Esophagus (tissue), 2 donors: ENCODE measurements around the gene SLIT1. TPM values are rescaled to one million over a fixed set of nuclear protein-coding genes. Genes with fewer than 3 reads are reported as not detected.
"Not testable (repeated sequence)": the region's sequence is repeated elsewhere in the genome, so short reads cannot be mapped to it uniquely, and the experiment has no call there.

Experiments used
- H3K27ac ChIP-seq, 2 donors: one replicate each; pipeline ENCODE4 v1.5.1; 2013; ENCODE audit warnings: low read depth in 2 of 2, mild to moderate bottlenecking in 2 of 2, inconsistent platforms in 1 of 2, low read length in 1 of 2, moderate library complexity in 1 of 2
- H3K27me3 ChIP-seq, 2 donors: one replicate each; pipeline ENCODE4 v1.6.1; 2013; ENCODE audit warnings: low read length in 2 of 2, control low read depth in 1 of 2, mild to moderate bottlenecking in 1 of 2; ENCODE audit not compliant: insufficient read depth in 2 of 2, control insufficient read depth in 1 of 2
- H3K36me3 ChIP-seq, 2 donors: one replicate each; pipeline ENCODE4 v1.6.1; 2013; ENCODE audit warnings: low read length in 1 of 2; ENCODE audit not compliant: control insufficient read depth in 2 of 2, insufficient read depth in 2 of 2
- H3K4me1 ChIP-seq, 2 donors: one replicate each; pipeline ENCODE4 v1.6.1; 2013; ENCODE audit warnings: low read length in 1 of 2; ENCODE audit not compliant: control insufficient read depth in 2 of 2, insufficient read depth in 2 of 2
- H3K4me3 ChIP-seq, 2 donors: one replicate each; pipeline ENCODE4 v1.5.1; 2013; ENCODE audit warnings: low read length in 2 of 2, mild to moderate bottlenecking in 2 of 2, low read depth in 1 of 2, moderate library complexity in 1 of 2
- H3K9me3 ChIP-seq, 2 donors: one replicate each; pipeline ENCODE4 v1.6.1; 2013; ENCODE audit warnings: mild to moderate bottlenecking in 2 of 2, low read depth in 1 of 2, low read length in 1 of 2, moderate library complexity in 1 of 2; ENCODE audit not compliant: control insufficient read depth in 2 of 2, insufficient read depth in 1 of 2
- WGBS, 2 donors: extraction: QIAGEN DNeasy Blood & Tissue Kit; methylation state at CpG; one replicate each; pipeline ENCODE4 v1.1.7; 2013; 5-methylcytosine and 5-hydroxymethylcytosine counted together
- polyA plus RNA-seq, 2 donors: library from polyadenylated mRNA; stranded (reverse); fragments of 200-250 nt; gene quantifications; one replicate each; pipeline ENCODE4 v1.2.3, GENCODE V29; 2013
- donor health status: healthy with polysubstance abuse.
- donor health status: Bipolar disorder and iron deficiency.

Gene SLIT1
- polyA plus RNA-seq, 2 donors, result 0.02 TPM

DNA sequence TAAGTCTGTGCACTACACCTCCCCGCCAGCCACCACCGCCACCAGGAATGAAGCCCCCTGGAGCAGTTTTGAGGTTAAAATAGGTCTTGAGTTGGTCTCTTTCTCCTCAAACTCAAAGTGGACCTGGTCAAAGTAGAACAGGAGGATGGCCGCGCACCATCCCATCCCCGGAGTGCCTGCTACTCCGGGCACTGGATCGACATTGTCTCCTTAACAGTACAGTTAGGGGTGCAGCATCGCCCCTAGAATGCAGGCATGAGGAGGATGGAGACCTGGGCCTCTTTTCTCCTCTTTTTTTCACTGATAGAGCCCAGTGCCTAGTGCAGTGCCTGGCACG is 145.5 kb downstream of the SLIT1 start:
- Histone ChIP-seq H3K9me3 (peaks cover 0 to 2% of the 10 kb centered on the region in 2 donors), H3K4me1 (peaks cover 0 to 4% of the 10 kb centered on the region in 2 donors), H3K27me3 (no peaks in the 10 kb centered on the region), H3K36me3 (no peaks in the 10 kb centered on the region), H3K4me3 (no peak overlapping the region), H3K27ac (no peak overlapping the region)
- 98% methylated on average over 9 of the region's 9 CpGs for WGBS, 2 donors

DNA sequence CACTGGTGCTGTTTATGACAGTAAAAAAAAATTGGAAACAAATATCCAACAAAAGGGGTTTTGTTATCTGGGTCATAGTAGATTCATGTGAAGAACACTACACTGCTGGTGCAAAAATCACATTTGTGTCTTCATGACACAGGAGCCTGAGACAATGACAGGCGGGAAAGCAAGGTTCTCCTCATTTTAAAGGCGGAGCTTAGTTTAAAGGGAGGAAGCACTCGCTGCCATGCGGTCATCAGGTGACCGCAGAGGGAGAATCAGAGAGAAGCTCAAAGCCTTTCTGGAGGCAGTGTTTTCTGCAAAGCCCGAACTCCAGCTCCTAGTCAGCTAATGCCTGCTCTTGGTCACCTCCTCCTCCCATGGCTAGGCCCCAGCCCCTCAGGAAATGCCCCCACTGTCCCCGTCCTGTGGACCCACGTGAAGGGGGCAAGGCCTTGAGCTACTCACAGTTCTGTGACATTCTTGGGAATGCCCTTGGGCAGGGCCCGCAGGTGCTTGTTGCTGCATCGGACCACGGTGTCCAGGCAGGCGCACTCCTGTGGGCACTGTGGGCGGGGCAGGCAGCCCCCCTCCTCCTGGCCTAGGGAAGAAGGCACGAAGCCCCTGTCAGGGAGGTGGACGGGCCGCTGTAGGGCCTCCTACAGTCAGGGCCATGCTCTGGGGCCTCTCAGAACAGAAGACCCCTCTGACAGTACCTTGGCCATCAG is 146.1 kb downstream of the SLIT1 start:
- WGBS, 2 donors, result 83 to 84% methylated on average over 16 of the region's 16 CpGs
- Histone ChIP-seq H3K9me3 (no peaks in the 10 kb centered on the region), H3K27ac (no peak overlapping the region), H3K27me3 (no peaks in the 10 kb centered on the region), H3K36me3 (no peaks in the 10 kb centered on the region), H3K4me1 (peaks cover 0 to 4% of the 10 kb centered on the region in 2 donors), H3K4me3 (no peak overlapping the region)

DNA sequence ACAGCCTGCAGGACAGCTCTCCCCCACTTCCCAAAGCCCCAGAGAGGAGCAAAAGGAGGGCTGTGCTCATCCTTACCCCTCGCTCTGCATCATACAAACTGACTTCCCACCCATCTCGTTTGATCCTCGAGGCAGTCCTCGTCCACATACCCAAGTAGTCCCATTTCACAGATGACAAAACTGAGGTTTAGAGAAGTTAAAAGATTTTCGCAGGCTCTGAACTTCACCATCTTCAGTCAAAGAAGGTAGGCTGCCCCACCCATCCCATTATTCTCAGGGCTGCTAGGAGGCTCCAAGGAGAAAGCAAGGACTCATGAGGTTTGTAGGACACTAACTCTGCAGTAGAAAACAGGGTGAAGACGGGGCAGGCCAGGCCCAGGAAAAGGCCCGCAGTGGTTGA is 147.1 kb downstream of the SLIT1 start:
- H3K9me3 ChIP-seq, result no peaks in the 10 kb centered on the region
- H3K27ac ChIP-seq, result no peak overlapping the region
- no peaks in the 10 kb centered on the region for H3K27me3 ChIP-seq
- H3K36me3 ChIP-seq, result no peaks in the 10 kb centered on the region
- H3K4me1 ChIP-seq, result peaks cover 0 to 4% of the 10 kb centered on the region in 2 donors
- 90% methylated on average over 7 of the region's 7 CpGs for WGBS, 2 donors
- no peak overlapping the region for H3K4me3 ChIP-seq

DNA sequence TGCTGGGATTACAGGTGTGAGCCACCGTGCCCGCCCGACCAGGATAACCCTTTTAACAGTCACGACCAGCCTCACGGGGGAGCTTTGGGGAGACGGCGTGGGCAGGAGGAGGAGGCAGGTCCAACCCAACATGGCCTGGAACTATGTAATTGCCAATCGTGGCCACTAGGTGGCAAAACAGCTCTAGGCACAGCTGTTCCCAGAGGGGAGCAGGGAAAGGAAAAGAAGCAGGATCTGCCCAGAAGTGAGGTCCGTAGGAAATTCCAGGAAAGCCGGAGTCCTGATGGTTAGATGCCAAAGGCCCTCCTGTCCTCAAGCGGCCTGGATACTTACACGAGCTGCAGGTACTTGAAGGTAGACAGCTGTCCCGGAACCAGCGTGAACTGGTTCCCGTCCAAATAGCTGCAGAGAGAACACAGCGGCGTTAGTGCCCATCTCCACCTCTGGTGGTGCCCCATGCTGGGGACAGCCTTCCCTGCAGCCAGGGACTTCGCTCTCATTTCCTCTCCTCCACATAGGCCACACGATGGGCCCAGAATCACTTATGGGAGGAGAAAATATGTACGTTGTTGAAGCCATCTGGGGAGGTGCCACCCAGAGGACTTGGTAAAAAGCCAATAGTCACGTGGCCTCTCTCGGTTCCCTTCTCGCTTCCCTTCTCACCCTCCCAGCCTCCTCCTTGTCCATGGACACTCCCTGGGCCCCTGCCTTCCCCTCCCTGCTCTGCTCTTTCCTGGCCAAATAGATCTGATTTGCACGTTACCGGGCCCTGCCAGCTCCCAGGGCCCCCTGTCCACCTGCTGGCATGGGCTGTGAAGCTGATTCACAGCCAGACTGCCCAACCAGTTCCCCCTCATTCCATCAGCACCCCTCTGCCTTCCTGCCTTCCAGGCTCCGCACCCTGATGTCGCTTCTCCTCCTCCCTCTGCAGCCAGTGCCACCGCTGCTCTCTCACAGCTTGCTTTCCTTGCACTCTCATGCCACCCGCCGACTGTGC is 148.1 kb downstream of the SLIT1 start:
- peaks cover 0 to 4% of the 10 kb centered on the region in 2 donors for H3K4me1 ChIP-seq
- H3K36me3 ChIP-seq, result no peaks in the 10 kb centered on the region
- H3K27ac ChIP-seq, result no peak overlapping the region
- no peaks in the 10 kb centered on the region for H3K9me3 ChIP-seq
- WGBS, 2 donors, result 16 to 18% methylated on average over 30 of the region's 30 CpGs
- no peaks in the 10 kb centered on the region for H3K27me3 ChIP-seq
- H3K4me3 ChIP-seq, result peak overlapping the region; percentile 13 to 46

DNA sequence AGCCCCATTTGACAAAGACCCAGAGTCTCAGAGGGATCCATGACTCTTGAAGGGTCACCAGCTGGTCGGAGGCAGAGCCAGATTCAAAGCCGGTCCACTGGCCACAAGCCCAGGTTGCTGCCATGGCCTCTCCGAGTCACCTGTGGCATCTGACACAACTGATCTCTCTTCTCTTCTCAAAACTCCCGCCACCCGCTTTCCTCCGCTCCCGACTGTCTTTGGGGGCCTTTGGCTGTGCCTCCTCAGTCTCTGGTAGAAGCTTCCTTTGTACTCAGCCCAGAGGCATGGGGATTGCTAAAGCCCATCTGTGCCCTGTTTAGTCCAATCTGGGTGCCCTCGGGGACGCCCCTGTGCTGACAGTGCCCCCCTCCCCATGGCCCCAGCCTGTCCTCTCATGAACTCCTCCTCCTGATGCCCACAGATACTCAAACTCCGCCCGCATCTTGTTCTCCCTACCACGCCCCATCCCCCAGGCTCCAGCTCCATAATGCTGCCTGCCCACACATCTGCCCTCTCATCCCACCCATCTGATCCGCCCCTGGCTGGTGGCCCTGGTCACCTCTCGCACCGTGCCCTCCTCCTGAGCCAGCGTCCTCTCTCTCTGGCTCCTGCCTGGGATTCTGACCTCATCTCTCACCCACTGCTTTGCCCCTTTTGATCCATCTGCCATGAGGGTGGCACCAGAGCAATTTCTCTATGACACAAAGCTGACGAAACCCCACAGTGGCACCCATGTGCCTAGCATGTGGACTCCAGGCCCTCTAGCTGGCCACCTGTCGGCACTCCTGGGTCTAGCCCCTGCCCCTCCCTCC is 150.6 kb downstream of the SLIT1 start:
- no peaks in the 10 kb centered on the region for H3K36me3 ChIP-seq
- WGBS, 2 donors, result 73 to 86% methylated on average over 18 of the region's 18 CpGs
- no peak overlapping the region for H3K4me3 ChIP-seq

DNA sequence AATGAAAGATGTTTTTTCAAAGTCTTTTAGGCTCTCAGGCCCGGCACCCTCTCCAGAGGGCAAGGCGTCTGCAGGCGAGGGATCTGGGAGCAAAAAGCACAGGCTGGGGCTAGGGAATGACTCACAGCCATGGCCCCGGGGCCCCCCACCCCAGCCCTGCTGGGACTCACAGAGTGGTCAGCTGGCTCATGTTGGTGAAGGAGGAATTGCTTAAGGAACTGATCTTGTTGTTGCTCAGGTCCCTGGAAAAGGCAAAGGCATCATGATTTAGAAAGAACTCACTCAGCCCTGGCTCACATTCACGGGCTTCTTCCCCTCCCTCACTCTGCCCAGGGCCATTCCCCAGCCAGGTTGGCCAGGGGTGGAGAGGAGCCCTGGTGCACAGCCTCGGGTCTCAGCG is 151.5 kb downstream of the SLIT1 start:
- 56 to 70% methylated on average over 7 of the region's 7 CpGs for WGBS, 2 donors

More for the DNA sequence above, 150.6 kb downstream of the SLIT1 start:
- Histone ChIP-seq H3K9me3 (no peaks in the 10 kb centered on the region), H3K27me3 (no peaks in the 10 kb centered on the region), H3K4me1 (peaks cover 0 to 4% of the 10 kb centered on the region in 2 donors), H3K27ac (no peak overlapping the region)

DNA sequence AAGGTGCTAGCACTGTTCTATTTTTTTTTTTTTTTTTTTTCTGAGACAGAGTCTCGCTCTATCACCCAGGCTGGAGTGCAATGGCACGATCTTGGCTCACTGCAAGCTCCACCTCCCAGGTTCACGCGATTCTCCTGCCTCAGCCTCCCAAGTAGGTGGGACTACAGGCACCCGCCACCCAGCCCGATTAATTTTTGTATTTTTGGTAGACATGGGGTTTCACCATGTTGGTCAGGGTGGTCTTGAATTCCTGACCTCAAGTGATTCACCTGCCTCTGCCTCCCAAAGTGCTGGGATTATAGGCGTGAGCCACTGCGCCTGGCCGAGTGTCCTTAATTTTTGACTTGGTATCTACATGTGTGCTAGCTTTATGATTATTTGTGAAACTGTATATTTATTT is 151.9 kb downstream of the SLIT1 start:
- H3K36me3 ChIP-seq, H3K4me1 ChIP-seq, H3K27ac ChIP-seq, H3K27me3 ChIP-seq, H3K4me3 ChIP-seq, H3K9me3 ChIP-seq: not testable (repeated sequence)
- WGBS, 2 donors, result 92 to 93% methylated on average over 8 to 9 of the region's 9 CpGs

More for the DNA sequence above, 151.5 kb downstream of the SLIT1 start:
- H3K36me3 ChIP-seq, result no peaks in the 10 kb centered on the region
- no peaks in the 10 kb centered on the region for H3K9me3 ChIP-seq
- H3K4me3 ChIP-seq, result no peak overlapping the region
- no peak overlapping the region for H3K27ac ChIP-seq
- H3K27me3 ChIP-seq, result no peaks in the 10 kb centered on the region
- peaks cover 0 to 4% of the 10 kb centered on the region in 2 donors for H3K4me1 ChIP-seq

DNA sequence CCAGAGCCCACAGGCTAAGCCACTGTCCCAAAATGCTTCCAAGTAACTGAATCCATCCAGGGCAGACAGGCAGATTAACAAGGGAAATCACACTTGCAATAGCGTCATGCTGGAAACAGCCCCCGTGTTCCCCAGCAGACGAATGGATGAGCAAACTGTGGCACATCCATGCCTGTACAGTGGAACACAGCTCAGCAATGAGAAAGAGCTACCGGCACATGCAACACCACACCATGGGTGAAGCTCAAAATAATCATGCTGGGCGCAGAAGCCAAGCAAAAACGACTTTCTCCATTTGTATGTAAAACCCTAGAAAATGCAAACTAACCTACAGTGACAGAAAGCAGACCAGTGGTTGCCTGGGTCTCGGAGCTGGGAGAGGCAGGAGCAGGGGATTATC is 153.1 kb downstream of the SLIT1 start:
- no peak overlapping the region for H3K4me3 ChIP-seq

DNA sequence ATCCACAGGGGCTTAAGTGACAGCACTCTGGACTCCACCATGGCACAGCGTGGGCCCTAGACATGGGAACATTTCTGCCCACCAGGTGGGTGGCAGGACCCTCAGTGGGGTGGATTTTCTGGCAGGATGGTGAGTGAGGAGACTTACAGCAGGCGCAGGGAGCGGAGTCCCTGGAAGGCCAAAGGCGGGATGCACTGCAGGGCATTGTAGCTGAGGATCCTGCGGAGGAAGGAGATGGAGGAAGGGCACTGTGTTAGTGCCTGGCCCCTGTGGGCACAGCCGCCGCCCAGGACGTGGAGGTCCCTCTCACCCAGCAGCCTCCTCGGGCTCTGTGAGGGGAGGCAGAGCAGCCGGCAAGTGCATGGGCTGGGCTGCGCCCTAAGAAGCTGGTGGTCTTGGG is 154.3 kb downstream of the SLIT1 start:
- Histone ChIP-seq H3K4me3 (no peak overlapping the region), H3K27me3 (no peaks in the 10 kb centered on the region), H3K4me1 (no peaks in the 10 kb centered on the region), H3K9me3 (no peaks in the 10 kb centered on the region), H3K36me3 (no peaks in the 10 kb centered on the region), H3K27ac (no peak overlapping the region)
- 91 to 92% methylated on average over 11 of the region's 11 CpGs for WGBS, 2 donors

More for the DNA sequence above, 153.1 kb downstream of the SLIT1 start:
- WGBS, 2 donors, result 57 to 61% methylated on average over 7 of the region's 7 CpGs
- no peaks in the 10 kb centered on the region for H3K36me3 ChIP-seq
- no peak overlapping the region for H3K27ac ChIP-seq
- no peaks in the 10 kb centered on the region for H3K4me1 ChIP-seq
- H3K9me3 ChIP-seq, result no peaks in the 10 kb centered on the region
- H3K27me3 ChIP-seq, result no peaks in the 10 kb centered on the region
